Left lung (tissue), 10 donors: ENCODE results near the gene STOM. TPM values are rescaled to one million over a fixed set of nuclear protein-coding genes. Genes with fewer than 3 reads are reported as not detected.
"Not testable (repeated sequence)": the region's sequence is repeated elsewhere in the genome, so short reads cannot be mapped to it uniquely, and the experiment has no call there.

ENCODE experiments used
- ATAC-seq: fragments of 200-7000 bp; cut with Tn5 transposase; one replicate; pipeline ENCODE4 v1.9.1; 2020; ENCODE audit warnings: moderate library complexity
- DNase-seq, 4 donors: peaks; one replicate each; pipeline ENCODE4 v3.0.0-alpha.2; 2013 to 2020
- H3K27ac ChIP-seq, 2 donors: fragments of 200-600 bp; sonication (generic) in 1 of 2; one replicate each; pipeline versions ENCODE4 v1.5.0 to v1.8.0; 2020 to 2021
- H3K27me3 ChIP-seq, 2 donors: fragments of 200-600 bp; sonication (generic) in 1 of 2; one replicate each; pipeline versions ENCODE4 v1.5.0 to v1.8.0; 2020 to 2021
- H3K36me3 ChIP-seq, 2 donors: fragments of 200-600 bp; sonication (generic) in 1 of 2; one replicate each; pipeline versions ENCODE4 v1.5.0 to v1.8.0; 2020 to 2021
- H3K4me1 ChIP-seq, 2 donors: fragments of 200-600 bp; one replicate each; pipeline ENCODE4 v1.8.0; 2021
- H3K4me3 ChIP-seq, 2 donors: fragments of 200-600 bp; sonication (generic) in 1 of 2; one replicate each; pipeline versions ENCODE4 v1.5.0 to v1.8.0; 2020 to 2021; ENCODE audit warnings: mild to moderate bottlenecking in 1 of 2
- H3K9me3 ChIP-seq, 2 donors: fragments of 200-600 bp; sonication (generic) in 1 of 2; one replicate each; pipeline versions ENCODE4 v1.5.0 to v1.8.0; 2020 to 2021
- CTCF ChIP-seq, 2 donors: fragments of 200-600 bp; sonication (generic) in 1 of 2; IDR thresholded peaks; one replicate each; pipeline versions ENCODE4 v1.5.0 to v1.8.0; 2021; ENCODE audit warnings: antibody characterized with exemption in 2 of 2
- intact Hi-C, 2 donors: fragments of 100-400 bp; cut with DNase I; formaldehyde crosslinking; loops; one replicate each; pipeline versions ENCODE4 v1.11.2 to v1.14.2; 2022
- polyA plus RNA-seq, 6 donors: library from polyadenylated mRNA; unstranded; fragments of 120-200 nt; gene quantifications; one replicate each; pipeline ENCODE4 v1.2.1, GENCODE V29; 2013; ENCODE audit not compliant: insufficient read length in 6 of 6
- total RNA-seq, 2 donors: library from RNA; stranded (reverse); fragmentation: NEBNext Ultra II Directional; extraction: Animal tissue kit (Norgen Biotek cat#: 25700); gene quantifications; one replicate each; pipeline ENCODE4 v1.2.1, GENCODE V29; 2021
- donor health status: DM: no; HTN: yes; CAD: no.
- donor health status: DM: no; HTN: no; CAD: no.

Gene STOM
- total and polyA plus RNA-seq, 8 donors: 99.8 to 576 (median 114) TPM

- peak in 1 of 4 donors; percentile 30 for DNase-seq
- no peak for TF ChIP-seq CTCF (IDR thresholded peaks at IDR 0.05)
- peaks cover 0 to 10% of the 10 kb centered on the region in 2 donors for H3K36me3 ChIP-seq
- peaks cover 34 to 80% of the 10 kb centered on the region in 2 donors for H3K4me1 ChIP-seq
- H3K27ac ChIP-seq: peak overlapping the region; percentile 67 to 75
- no peak overlapping the region for H3K4me3 ChIP-seq
- H3K9me3 ChIP-seq: no peaks in the 10 kb centered on the region
- no peaks in the 10 kb centered on the region for H3K27me3 ChIP-seq
- ATAC-seq: no peak
- intact Hi-C loops: no loop called here
Measured at GRCh38 chr9:121294151-121294743, 75.8 kb downstream of the STOM start.

- ATAC-seq: no peak
- intact Hi-C loops: no loop called here
Measured at GRCh38 chr9:121292801-121293241, 77.2 kb downstream of the STOM start.

GRCh38 chr9:121292051-121292450, 78.0 kb downstream of the STOM start:
- no peak for DNase-seq
- no peak for ATAC-seq
- Histone ChIP-seq H3K36me3 (peaks cover 0 to 10% of the 10 kb centered on the region in 2 donors), H3K4me1 (peaks cover 41 to 80% of the 10 kb centered on the region in 2 donors), H3K9me3 (no peaks in the 10 kb centered on the region), H3K27ac (no peak overlapping the region), H3K27me3 (no peaks in the 10 kb centered on the region), H3K4me3 (no peak overlapping the region)
- TF ChIP-seq CTCF (IDR thresholded peaks at IDR 0.05): no peak
- intact Hi-C loops: no loop called here

More at GRCh38 chr9:121292801-121293241, 77.2 kb downstream of the STOM start:
- TF ChIP-seq CTCF (IDR thresholded peaks at IDR 0.05): no peak
- Histone ChIP-seq H3K27ac (no peak overlapping the region), H3K4me3 (no peak overlapping the region), H3K27me3 (no peaks in the 10 kb centered on the region), H3K4me1 (peaks cover 34 to 80% of the 10 kb centered on the region in 2 donors), H3K36me3 (peaks cover 0 to 10% of the 10 kb centered on the region in 2 donors), H3K9me3 (no peaks in the 10 kb centered on the region)
- peak in 1 of 4 donors; percentile 15 for DNase-seq

GRCh38 chr9:121291536-121291935, 78.5 kb downstream of the STOM start:
- H3K36me3 ChIP-seq, H3K9me3 ChIP-seq, intact Hi-C loops, H3K27ac ChIP-seq, ATAC-seq, H3K27me3 ChIP-seq, DNase-seq, H3K4me3 ChIP-seq: not testable (repeated sequence)
- H3K4me1 ChIP-seq: peaks cover 46 to 80% of the 10 kb centered on the region in 2 donors

- Histone ChIP-seq H3K36me3 (peaks cover 0 to 2% of the 10 kb centered on the region in 2 donors), H3K4me3 (no peak overlapping the region), H3K27ac (peak overlapping the region; percentile 91 to 93), H3K9me3 (no peaks in the 10 kb centered on the region), H3K4me1 (peaks cover 53 to 80% of the 10 kb centered on the region in 2 donors), H3K27me3 (no peaks in the 10 kb centered on the region)
- DNase-seq (peak in 1 of 4 donors; percentile 31), ATAC-seq (no peak)
- intact Hi-C loops: no loop called here
- TF ChIP-seq CTCF (IDR thresholded peaks at IDR 0.05): no peak
Measured at GRCh38 chr9:121289772-121290370, 80.2 kb downstream of the STOM start.
